OCI-LY7 (cell line): ENCODE results near the gene PRAMEF17.
"Not testable (repeated sequence)": the region's sequence is repeated elsewhere in the genome, so short reads cannot be mapped to it uniquely, and the experiment has no call there.

Experiments used
- EZH2phosphoT487 ChIP-seq: fragments of 200-600 bp; sonication (generic); IDR thresholded peaks from 2 replicates; pipeline ENCODE4 v1.6.1; 2018; ENCODE audit warnings: low read depth, borderline replicate concordance, mild to moderate bottlenecking, mixed run types, antibody characterized with exemption, low read length, moderate library complexity, mixed read lengths
- TF ChIP-seq, protein P1 (sequence below): fragments of 200-600 bp; sonication (generic); conservative IDR thresholded peaks from 2 replicates; pipeline ENCODE4 v1.5.1; 2014; ENCODE audit warnings: mild to moderate bottlenecking, antibody characterized with exemption, low read length, moderate library complexity, mixed read lengths

GRCh38 chr1:13395311-13395710, 5.9 kb downstream of the PRAMEF17 start:
- TF ChIP-seq, protein P1, sequence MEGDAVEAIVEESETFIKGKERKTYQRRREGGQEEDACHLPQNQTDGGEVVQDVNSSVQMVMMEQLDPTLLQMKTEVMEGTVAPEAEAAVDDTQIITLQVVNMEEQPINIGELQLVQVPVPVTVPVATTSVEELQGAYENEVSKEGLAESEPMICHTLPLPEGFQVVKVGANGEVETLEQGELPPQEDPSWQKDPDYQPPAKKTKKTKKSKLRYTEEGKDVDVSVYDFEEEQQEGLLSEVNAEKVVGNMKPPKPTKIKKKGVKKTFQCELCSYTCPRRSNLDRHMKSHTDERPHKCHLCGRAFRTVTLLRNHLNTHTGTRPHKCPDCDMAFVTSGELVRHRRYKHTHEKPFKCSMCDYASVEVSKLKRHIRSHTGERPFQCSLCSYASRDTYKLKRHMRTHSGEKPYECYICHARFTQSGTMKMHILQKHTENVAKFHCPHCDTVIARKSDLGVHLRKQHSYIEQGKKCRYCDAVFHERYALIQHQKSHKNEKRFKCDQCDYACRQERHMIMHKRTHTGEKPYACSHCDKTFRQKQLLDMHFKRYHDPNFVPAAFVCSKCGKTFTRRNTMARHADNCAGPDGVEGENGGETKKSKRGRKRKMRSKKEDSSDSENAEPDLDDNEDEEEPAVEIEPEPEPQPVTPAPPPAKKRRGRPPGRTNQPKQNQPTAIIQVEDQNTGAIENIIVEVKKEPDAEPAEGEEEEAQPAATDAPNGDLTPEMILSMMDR: not testable (repeated sequence)
- TF ChIP-seq EZH2phosphoT487: not testable (repeated sequence)
